Skin of body (tissue), 2 donors: Measurements from ENCODE around the gene TMEM179B. TPM values are rescaled to one million over a fixed set of nuclear protein-coding genes. Genes with fewer than 3 reads are reported as not detected.
"Not testable (repeated sequence)": the region's sequence is repeated elsewhere in the genome, so short reads cannot be mapped to it uniquely, and the experiment has no call there.

Experiments
- DNase-seq: peaks from one replicate; lab custom pipeline; 2025; lab: John Stamatoyannopoulos, UW
- total RNA-seq: library from RNA; depleted of rRNA; stranded (reverse); fragments of >200 nt; gene quantifications from one replicate; pipeline ENCODE4 v1.2.3, GENCODE V29; 2014

Gene TMEM179B
- total RNA-seq, 1 donor from 2014 or later, result 16.9 TPM

- no peak for DNase-seq
Measured at GRCh38 chr11:62788991-62789390, 1.8 kb downstream of the TMEM179B start.

- DNase-seq, result no peak
Measured at GRCh38 chr11:62789576-62789975, 2.4 kb downstream of the TMEM179B start.

- peak; percentile 80 for DNase-seq
Measured at GRCh38 chr11:62791501-62792201, 4.4 kb downstream of the TMEM179B start, which contains the start of gene TMEM223. Gene TMEM223 (minus strand): TSS chr11:62792006. CDS start chr11:62791994, 12 bp downstream.

GRCh38 chr11:62792202-62792575 is 5.0 kb downstream of the TMEM179B start:
- no peak for DNase-seq

GRCh38 chr11:62794201-62794775 is 7.1 kb downstream of the TMEM179B start:
- no peak for DNase-seq

GRCh38 chr11:62796281-62796680 is 9.1 kb downstream of the TMEM179B start:
- DNase-seq, result no peak

- DNase-seq, result no peak
Measured at GRCh38 chr11:62799486-62799885, 12.3 kb downstream of the TMEM179B start.

GRCh38 chr11:62801071-62801470 is 13.9 kb downstream of the TMEM179B start:
- DNase-seq, result no peak

- peak; percentile 23 for DNase-seq
Measured at GRCh38 chr11:62804310-62805075, 17.3 kb downstream of the TMEM179B start.

- DNase-seq, result peak; percentile 96
Measured at GRCh38 chr11:62805076-62805892, 18.1 kb downstream of the TMEM179B start, which contains the start of gene NXF1. Gene NXF1 (minus strand): TSS chr11:62805440. CDS start chr11:62805356, 84 bp downstream.

- DNase-seq, result peak; percentile 43
Measured at GRCh38 chr11:62805961-62806441, 18.8 kb downstream of the TMEM179B start.

- DNase-seq, result no peak
Measured at GRCh38 chr11:62806611-62807121, 19.5 kb downstream of the TMEM179B start.

- DNase-seq, result no peak
Measured at GRCh38 chr11:62810748-62811147, 23.5 kb downstream of the TMEM179B start.

GRCh38 chr11:62811659-62812058 is 24.5 kb downstream of the TMEM179B start:
- DNase-seq, result no peak

- no peak for DNase-seq
Measured at GRCh38 chr11:62816557-62816956, 29.4 kb downstream of the TMEM179B start.

- DNase-seq, result no peak
Measured at GRCh38 chr11:62817129-62817528, 29.9 kb downstream of the TMEM179B start.

GRCh38 chr11:62823677-62824076 is 36.5 kb downstream of the TMEM179B start:
- no peak for DNase-seq

- not testable (repeated sequence) for DNase-seq
Measured at GRCh38 chr11:62828130-62828529, 40.9 kb downstream of the TMEM179B start.

- no peak for DNase-seq
Measured at GRCh38 chr11:62830904-62831519, 43.8 kb downstream of the TMEM179B start.

- peak; percentile 99 for DNase-seq
Measured at GRCh38 chr11:62831520-62832335, 44.5 kb downstream of the TMEM179B start, which contains the start of gene STX5. Gene STX5 (minus strand): TSS chr11:62832051. CDS start chr11:62831243, 808 bp downstream.
